CD14-positive monocyte (primary cell): Measurements from ENCODE around the gene GAN. TPM values are rescaled to one million over a fixed set of nuclear protein-coding genes. Genes with fewer than 3 reads are reported as not detected.

Experiments
- DNase-seq, 3 donors: peaks; one replicate each; pipeline ENCODE4 v3.0.0-alpha.2; 2011 to 2022
- H2AFZ ChIP-seq: 2 replicates; pipeline ENCODE4 v1.6.0; 2012; ENCODE audit warnings: mild to moderate bottlenecking, low read depth, low read length, inconsistent platforms; ENCODE audit not compliant: insufficient read depth, poor library complexity, severe bottlenecking
- H3K27ac ChIP-seq, 2 donors: 1 replicate in 1 of 2; 2 replicates in 1 of 2; pipeline ENCODE4 v1.5.1; 2012 to 2013; ENCODE audit warnings: low read length in 2 of 2, control low read depth in 1 of 2, inconsistent platforms in 1 of 2, low read depth in 1 of 2, mild to moderate bottlenecking in 1 of 2
- H3K27me3 ChIP-seq, 2 donors: one replicate each; pipeline versions ENCODE4 v1.6.0 to v1.6.1; 2011 to 2013; ENCODE audit warnings: low read length in 2 of 2; ENCODE audit not compliant: control insufficient read depth in 2 of 2, insufficient read depth in 2 of 2
- H3K36me3 ChIP-seq, 2 donors: replicated peaks in 1 of 2; 1 replicate in 1 of 2; 2 replicates in 1 of 2; pipeline versions ENCODE4 v1.5.1 to v1.6.1; 2012 to 2013; ENCODE audit warnings: low read length in 2 of 2, control low read depth in 1 of 2, inconsistent platforms in 1 of 2, mild to moderate bottlenecking in 1 of 2; ENCODE audit not compliant: insufficient read depth in 2 of 2, control insufficient read depth in 1 of 2
- H3K4me1 ChIP-seq, 2 donors: 1 replicate in 1 of 2; 2 replicates in 1 of 2; pipeline versions ENCODE4 v1.5.1 to v1.6.1; 2012 to 2013; ENCODE audit warnings: low read length in 2 of 2, control low read depth in 1 of 2, inconsistent platforms in 1 of 2, mild to moderate bottlenecking in 1 of 2, moderate library complexity in 1 of 2; ENCODE audit not compliant: insufficient read depth in 2 of 2, control insufficient read depth in 1 of 2
- H3K4me2 ChIP-seq: replicated peaks from 2 replicates; pipeline ENCODE3; 2012; ENCODE audit warnings: low read length, moderate library complexity, mild to moderate bottlenecking; ENCODE audit not compliant: poor library complexity, severe bottlenecking; ENCODE audit errors: extremely low read depth
- H3K4me3 ChIP-seq, 3 experiments: fragments of 200-600 bp in 1 of 3; sonication (generic) in 1 of 3; replicated peaks in 1 of 3; 1 replicate in 2 of 3; 2 replicates in 1 of 3; pipeline ENCODE4 v1.5.1; 2011 to 2013; ENCODE audit warnings: low read length in 3 of 3, mild to moderate bottlenecking in 3 of 3, control low read depth in 2 of 3, low read depth in 2 of 3, inconsistent platforms in 1 of 3, moderate library complexity in 1 of 3
- H3K79me2 ChIP-seq: 2 replicates; pipeline ENCODE4 v1.6.0; 2012; ENCODE audit warnings: mild to moderate bottlenecking, control low read depth, inconsistent platforms, low read length, moderate library complexity; ENCODE audit not compliant: insufficient read depth
- H3K9ac ChIP-seq: 2 replicates; pipeline ENCODE4 v1.6.0; 2017; ENCODE audit warnings: low read length, mild to moderate bottlenecking; ENCODE audit not compliant: insufficient read depth, poor library complexity, severe bottlenecking
- H3K9me3 ChIP-seq, 2 donors: replicated peaks in 1 of 2; 1 replicate in 1 of 2; 2 replicates in 1 of 2; pipeline versions ENCODE4 v1.5.1 to v1.6.1; 2012 to 2013; ENCODE audit warnings: low read length in 2 of 2, control low read depth in 1 of 2; ENCODE audit not compliant: control insufficient read depth in 1 of 2, insufficient read depth in 1 of 2
- H4K20me1 ChIP-seq: 2 replicates; pipeline ENCODE4 v1.6.0; 2012; ENCODE audit warnings: mild to moderate bottlenecking, low read length, control low read depth, moderate library complexity; ENCODE audit not compliant: insufficient read depth
- H3K27ac Mint-ChIP-seq, 7 donors: one replicate each; pipeline ENCODE4 v1.8.0; 2020; ENCODE audit warnings: mild to moderate bottlenecking in 7 of 7, mixed read lengths in 7 of 7, moderate library complexity in 6 of 7, inconsistent platforms in 2 of 7
- H3K27me3 Mint-ChIP-seq, 3 donors: one replicate each; pipeline ENCODE4 v1.8.0; 2021 to 2022; ENCODE audit warnings: low read depth in 3 of 3, mild to moderate bottlenecking in 3 of 3, mixed read lengths in 3 of 3, moderate library complexity in 3 of 3, inconsistent platforms in 1 of 3
- H3K36me3 Mint-ChIP-seq, 2 donors: one replicate each; pipeline ENCODE4 v1.8.0; 2020; ENCODE audit warnings: mixed read lengths in 2 of 2, inconsistent platforms in 1 of 2, mild to moderate bottlenecking in 1 of 2
- H3K4me1 Mint-ChIP-seq: one replicate; pipeline ENCODE4 v1.8.0; 2020; ENCODE audit warnings: mild to moderate bottlenecking, mixed read lengths
- H3K4me3 Mint-ChIP-seq, 2 donors: one replicate each; pipeline ENCODE4 v1.8.0; 2020; ENCODE audit warnings: mild to moderate bottlenecking in 2 of 2, mixed read lengths in 2 of 2, moderate library complexity in 1 of 2
- H3K9me3 Mint-ChIP-seq, 7 donors: one replicate each; pipeline ENCODE4 v1.8.0; 2020 to 2022; ENCODE audit warnings: mixed read lengths in 7 of 7, mild to moderate bottlenecking in 6 of 7, moderate library complexity in 6 of 7, inconsistent platforms in 2 of 7
- WGBS: methylation state at CpG from one replicate; pipeline ENCODE4 v1.1.5; 2013; ENCODE audit warnings: missing lambda C conversion rate; ENCODE audit not compliant: insufficient coverage; 5-methylcytosine and 5-hydroxymethylcytosine counted together
- intact Hi-C, 2 donors: fragments of 100-400 bp; cut with micrococcal nuclease; formaldehyde crosslinking; loops; one replicate each; pipeline versions ENCODE4 v1.15.0 to v1.15.1; 2023
- polyA plus RNA-seq, 3 donors: library from polyadenylated mRNA; depleted of rRNA in 1 of 3; unstranded in 2 of 3; stranded (reverse) in 1 of 3; fragments of 300-500 nt in 2 of 3; fragments of >200 nt in 1 of 3; fragmentation: Illumina TruSeq in 2 of 3; gene quantifications; 1 replicate in 2 of 3; 2 replicates in 1 of 3; pipeline ENCODE4 v1.2.3, GENCODE V29; 2012 to 2021
- TF ChIP-seq, protein P1 (sequence below): fragments of 200-600 bp; IDR thresholded peaks from one replicate; pipeline ENCODE4 v1.8.0; 2022; ENCODE audit warnings: antibody characterized with exemption, mild to moderate bottlenecking

The GAN gene
- polyA plus RNA-seq, 3 donors: 0.89 to 1.2 (median 1.0) TPM

DNA sequence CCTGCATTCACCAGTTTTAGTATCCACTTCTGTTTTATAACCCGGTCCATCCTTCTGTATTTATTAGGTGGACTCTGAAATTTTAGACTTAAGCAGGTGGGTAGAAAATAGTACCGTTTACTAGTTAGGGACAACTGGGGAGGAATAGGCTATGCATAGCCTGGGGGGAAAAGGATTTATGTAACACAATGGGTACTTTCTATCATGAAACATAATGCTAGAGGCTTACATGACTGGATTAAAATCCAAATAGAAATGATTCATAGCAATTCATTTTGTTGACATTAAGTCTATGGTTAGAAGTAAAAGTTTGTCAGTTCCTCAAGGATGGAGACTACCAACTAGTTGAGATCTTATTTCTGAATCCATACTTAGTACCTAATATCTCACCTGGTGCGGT is 18.6 kb downstream of the GAN start:
- no peak overlapping the region for H3K4me2 ChIP-seq
- no peaks in the 10 kb centered on the region for H3K4me1 ChIP-seq
- no peak overlapping the region for H3K27ac ChIP-seq
- TF ChIP-seq, protein P1, sequence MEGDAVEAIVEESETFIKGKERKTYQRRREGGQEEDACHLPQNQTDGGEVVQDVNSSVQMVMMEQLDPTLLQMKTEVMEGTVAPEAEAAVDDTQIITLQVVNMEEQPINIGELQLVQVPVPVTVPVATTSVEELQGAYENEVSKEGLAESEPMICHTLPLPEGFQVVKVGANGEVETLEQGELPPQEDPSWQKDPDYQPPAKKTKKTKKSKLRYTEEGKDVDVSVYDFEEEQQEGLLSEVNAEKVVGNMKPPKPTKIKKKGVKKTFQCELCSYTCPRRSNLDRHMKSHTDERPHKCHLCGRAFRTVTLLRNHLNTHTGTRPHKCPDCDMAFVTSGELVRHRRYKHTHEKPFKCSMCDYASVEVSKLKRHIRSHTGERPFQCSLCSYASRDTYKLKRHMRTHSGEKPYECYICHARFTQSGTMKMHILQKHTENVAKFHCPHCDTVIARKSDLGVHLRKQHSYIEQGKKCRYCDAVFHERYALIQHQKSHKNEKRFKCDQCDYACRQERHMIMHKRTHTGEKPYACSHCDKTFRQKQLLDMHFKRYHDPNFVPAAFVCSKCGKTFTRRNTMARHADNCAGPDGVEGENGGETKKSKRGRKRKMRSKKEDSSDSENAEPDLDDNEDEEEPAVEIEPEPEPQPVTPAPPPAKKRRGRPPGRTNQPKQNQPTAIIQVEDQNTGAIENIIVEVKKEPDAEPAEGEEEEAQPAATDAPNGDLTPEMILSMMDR: no peak
- no peaks in the 10 kb centered on the region for H3K27me3 ChIP-seq
- Mint-ChIP-seq H3K27me3 (no peaks in the 10 kb centered on the region), H3K4me1 (no peaks in the 10 kb centered on the region), H3K36me3 (peaks cover 0 to 4% of the 10 kb centered on the region in 2 donors), H3K4me3 (no peak overlapping the region), H3K9me3 (no peaks in the 10 kb centered on the region), H3K27ac (no peak overlapping the region)
- H3K9ac ChIP-seq: no peak overlapping the region
- H3K79me2 ChIP-seq: no peaks in the 10 kb centered on the region
- 100% methylated on average over 2 of the region's 3 CpGs for WGBS
- H2AFZ ChIP-seq: no peak overlapping the region
- intact Hi-C loops: no loop called here
- no peaks in the 10 kb centered on the region for H3K36me3 ChIP-seq
- H3K4me3 ChIP-seq: no peak overlapping the region
- DNase-seq: no peak
- no peaks in the 10 kb centered on the region for H3K9me3 ChIP-seq
- H4K20me1 ChIP-seq: peaks cover 5% of the 10 kb centered on the region

DNA sequence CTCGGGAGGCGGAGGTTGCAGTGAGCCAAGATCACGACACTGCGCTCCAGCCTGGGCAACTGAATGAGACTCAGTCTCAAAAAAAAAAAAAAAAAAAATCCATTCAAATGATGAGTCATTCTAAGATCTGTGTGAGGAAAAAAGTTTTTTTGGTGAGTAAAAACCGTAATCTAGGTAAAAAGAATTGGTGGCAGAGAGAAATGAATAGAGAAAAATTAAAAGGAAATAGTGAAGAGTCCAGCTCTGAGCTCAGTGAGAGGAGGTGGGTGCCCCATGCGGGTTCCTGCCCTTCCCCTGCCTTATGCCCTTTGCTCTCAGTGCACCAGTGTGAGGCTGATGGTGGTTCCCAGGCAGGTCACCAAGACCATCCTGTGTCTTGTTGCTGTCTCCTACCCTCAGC is 20.9 kb downstream of the GAN start:
- H3K27me3 Mint-ChIP-seq: peaks cover 0 to 2% (median 0%) of the 10 kb centered on the region in 3 donors
- Histone ChIP-seq H3K9me3 (no peaks in the 10 kb centered on the region), H3K36me3 (no peaks in the 10 kb centered on the region), H3K27me3 (no peaks in the 10 kb centered on the region), H3K27ac (no peak overlapping the region), H3K79me2 (no peaks in the 10 kb centered on the region), H3K4me1 (no peaks in the 10 kb centered on the region), H3K4me3 (no peak overlapping the region), H3K9ac (no peak overlapping the region), H2AFZ (no peak overlapping the region), H4K20me1 (no peaks in the 10 kb centered on the region), H3K4me2 (no peak overlapping the region)
- no peak for DNase-seq
- TF ChIP-seq, protein P1: no peak
- 100% methylated on average over 1 of the region's 6 CpGs for WGBS
- no peak overlapping the region for H3K4me3 Mint-ChIP-seq
- H3K4me1 Mint-ChIP-seq: peaks cover 3% of the 10 kb centered on the region
- peaks cover 0 to 4% of the 10 kb centered on the region in 2 donors for H3K36me3 Mint-ChIP-seq
- no peak overlapping the region for H3K27ac Mint-ChIP-seq
- H3K9me3 Mint-ChIP-seq: peaks cover 0 to 2% (median 0%) of the 10 kb centered on the region in 7 donors
- intact Hi-C loops: no loop called here
